GM19099 (cell line): Measurements from ENCODE around the gene SORCS2.

Experiments
- POLR2A ChIP-seq: IDR thresholded peaks from 3 replicates; pipeline ENCODE4 v1.6.1; 2011; ENCODE audit warnings: low read depth; ENCODE audit not compliant: insufficient read length; ENCODE audit errors: extremely low read depth

SORCS2 gene

GRCh38 chr4:7666011-7666410, 473.7 kb downstream of the SORCS2 start:
- no peak for TF ChIP-seq POLR2A

GRCh38 chr4:7666744-7667143, 474.4 kb downstream of the SORCS2 start:
- TF ChIP-seq POLR2A, result no peak

- TF ChIP-seq POLR2A, result no peak
Measured at GRCh38 chr4:7668271-7668670, 475.9 kb downstream of the SORCS2 start.

GRCh38 chr4:7668826-7669225, 476.5 kb downstream of the SORCS2 start:
- TF ChIP-seq POLR2A, result no peak

GRCh38 chr4:7672601-7673000, 480.3 kb downstream of the SORCS2 start:
- TF ChIP-seq POLR2A, result no peak

GRCh38 chr4:7673121-7673520, 480.8 kb downstream of the SORCS2 start:
- no peak for TF ChIP-seq POLR2A

- TF ChIP-seq POLR2A, result no peak
Measured at GRCh38 chr4:7674706-7675105, 482.4 kb downstream of the SORCS2 start.

- TF ChIP-seq POLR2A, result no peak
Measured at GRCh38 chr4:7675136-7675535, 482.8 kb downstream of the SORCS2 start.

GRCh38 chr4:7675612-7676320, 483.4 kb downstream of the SORCS2 start:
- no peak for TF ChIP-seq POLR2A

GRCh38 chr4:7676398-7676922, 484.1 kb downstream of the SORCS2 start:
- TF ChIP-seq POLR2A, result no peak

GRCh38 chr4:7677086-7677485, 484.7 kb downstream of the SORCS2 start:
- TF ChIP-seq POLR2A, result no peak

- no peak for TF ChIP-seq POLR2A
Measured at GRCh38 chr4:7677799-7678301, 485.5 kb downstream of the SORCS2 start.

- no peak for TF ChIP-seq POLR2A
Measured at GRCh38 chr4:7678318-7678852, 486.0 kb downstream of the SORCS2 start.

GRCh38 chr4:7679406-7680040, 487.2 kb downstream of the SORCS2 start:
- no peak for TF ChIP-seq POLR2A

GRCh38 chr4:7680106-7680505, 487.8 kb downstream of the SORCS2 start:
- no peak for TF ChIP-seq POLR2A

- TF ChIP-seq POLR2A, result no peak
Measured at GRCh38 chr4:7680731-7681130, 488.4 kb downstream of the SORCS2 start.
